Measurements from ENCODE around the gene CACNA2D2. TPM values are rescaled to one million over a fixed set of nuclear protein-coding genes. Genes with fewer than 3 reads are reported as not detected.

The CACNA2D2 gene
- total RNA-seq, 1 experiment from 2014 or later = 27.7 TPM

GRCh38 chr3:50433954-50434353 is 69.5 kb downstream of the CACNA2D2 start:
- H3K18ac ChIP-seq (ENCODE audit: insufficient read length, low read depth, low read length) = no peak overlapping the region
- TF ChIP-seq, protein P1, sequence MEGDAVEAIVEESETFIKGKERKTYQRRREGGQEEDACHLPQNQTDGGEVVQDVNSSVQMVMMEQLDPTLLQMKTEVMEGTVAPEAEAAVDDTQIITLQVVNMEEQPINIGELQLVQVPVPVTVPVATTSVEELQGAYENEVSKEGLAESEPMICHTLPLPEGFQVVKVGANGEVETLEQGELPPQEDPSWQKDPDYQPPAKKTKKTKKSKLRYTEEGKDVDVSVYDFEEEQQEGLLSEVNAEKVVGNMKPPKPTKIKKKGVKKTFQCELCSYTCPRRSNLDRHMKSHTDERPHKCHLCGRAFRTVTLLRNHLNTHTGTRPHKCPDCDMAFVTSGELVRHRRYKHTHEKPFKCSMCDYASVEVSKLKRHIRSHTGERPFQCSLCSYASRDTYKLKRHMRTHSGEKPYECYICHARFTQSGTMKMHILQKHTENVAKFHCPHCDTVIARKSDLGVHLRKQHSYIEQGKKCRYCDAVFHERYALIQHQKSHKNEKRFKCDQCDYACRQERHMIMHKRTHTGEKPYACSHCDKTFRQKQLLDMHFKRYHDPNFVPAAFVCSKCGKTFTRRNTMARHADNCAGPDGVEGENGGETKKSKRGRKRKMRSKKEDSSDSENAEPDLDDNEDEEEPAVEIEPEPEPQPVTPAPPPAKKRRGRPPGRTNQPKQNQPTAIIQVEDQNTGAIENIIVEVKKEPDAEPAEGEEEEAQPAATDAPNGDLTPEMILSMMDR (conservative IDR thresholded peaks at IDR 0.05) = no peak
- no peaks in the 10 kb centered on the region for H3K79me1 ChIP-seq (ENCODE audit: insufficient read depth, low read depth, low read length, poor library complexity, severe bottlenecking)
- no peak overlapping the region for H3K4ac ChIP-seq (ENCODE audit: low read depth, low read length)
- H4K20me1 ChIP-seq (ENCODE audit: control insufficient read depth, insufficient read depth, insufficient read length) = peaks cover 3% of the 10 kb centered on the region
- no peak overlapping the region for H2BK120ac ChIP-seq (ENCODE audit: low read depth, low read length, poor library complexity, severe bottlenecking)
- Mint-ChIP-seq H3K27ac (peak overlapping the region in 2 of 3 experiments; percentile 64 to 77; a peak in 3 of 7 replicates), H3K9me3 (no peaks in the 10 kb centered on the region; a peak in 1 of 5 replicates), H3K27me3 (ENCODE audit: low read depth) (no peaks in the 10 kb centered on the region), H3K4me1 (peaks cover 20 to 33% of the 10 kb centered on the region in 2 experiments), H3K4me3 (no peak overlapping the region), H3K36me3 (ENCODE audit: insufficient read depth in 1 of 3, low read depth in 3 of 3) (no peaks in the 10 kb centered on the region; a peak in 1 of 7 replicates)
- no peak overlapping the region for H3K9ac ChIP-seq (ENCODE audit: extremely low read depth, insufficient read length, low read length)
- H3K4me1 ChIP-seq (ENCODE audit: insufficient read depth, low read length) = no peaks in the 10 kb centered on the region
- WGBS (ENCODE audit: extremely low coverage, insufficient read length, low lambda C conversion rate) = no CpG with 5 or more reads among the region's 5 CpGs
- H2BK12ac ChIP-seq (ENCODE audit: insufficient read length, low read depth, low read length) = no peak overlapping the region
- no peak overlapping the region for H4K8ac ChIP-seq (replicated peaks; ENCODE audit: insufficient read length, low read depth, low read length)
- no peak overlapping the region for H2AK5ac ChIP-seq (ENCODE audit: insufficient read length, low read length)
- H3K23ac ChIP-seq (ENCODE audit: insufficient read length, low read depth, low read length) = no peak overlapping the region
- H3K27me3 ChIP-seq (ENCODE audit: insufficient read depth, low read length) = no peaks in the 10 kb centered on the region
- no peak overlapping the region for H3K4me2 ChIP-seq (ENCODE audit: insufficient read depth, insufficient read length, low read length)
- H3K9me3 ChIP-seq (ENCODE audit: control insufficient read depth, low read depth, low read length) = no peaks in the 10 kb centered on the region
- H3K27ac ChIP-seq (ENCODE audit: insufficient read length, low read depth, low read length) = no peak overlapping the region
- H3K23me2 ChIP-seq (ENCODE audit: insufficient read length, low read depth, low read length, poor library complexity, severe bottlenecking) = no peaks in the 10 kb centered on the region
- no peak overlapping the region for H2BK15ac ChIP-seq (ENCODE audit: low read depth, low read length)
- no peak overlapping the region for H4K5ac ChIP-seq (ENCODE audit: insufficient read length, low read depth, low read length)
- H4K91ac ChIP-seq (ENCODE audit: insufficient read length, low read depth, low read length) = no peak overlapping the region
- no peak overlapping the region for H3K14ac ChIP-seq (ENCODE audit: insufficient read depth, low read length)
- no peak overlapping the region for H3K56ac ChIP-seq (ENCODE audit: insufficient read length, low read depth, low read length)
- no peak overlapping the region for H2BK5ac ChIP-seq (ENCODE audit: insufficient read length, low read length)
- no peak for DNase-seq
- H3T11ph ChIP-seq (ENCODE audit: low read length) = no peak overlapping the region
- no peak overlapping the region for H2AFZ ChIP-seq (ENCODE audit: low read length)
- H3K79me2 ChIP-seq (ENCODE audit: insufficient read depth, low read length) = no peaks in the 10 kb centered on the region
- no peak overlapping the region for H2BK20ac ChIP-seq (ENCODE audit: low read depth, low read length, poor library complexity, severe bottlenecking)
